HG03520 (cell line): ENCODE measurements around the gene DNAH1.

ENCODE experiments used
- ATAC-seq: cut with Tn5 transposase; IDR thresholded peaks from one replicate; pipeline ENCODE4 v1.9.1; 2021; ENCODE audit warnings: mild to moderate bottlenecking, moderate library complexity; ENCODE audit not compliant: unreplicated experiment

Gene DNAH1

GRCh38 chr3:52290596-52291507 is 25.3 kb upstream of the DNAH1 start:
- ATAC-seq = no peak

- ATAC-seq = no peak
Measured at GRCh38 chr3:52291508-52292181, 24.5 kb upstream of the DNAH1 start.

- ATAC-seq = no peak
Measured at GRCh38 chr3:52292247-52293065, 23.7 kb upstream of the DNAH1 start.

- no peak for ATAC-seq
Measured at GRCh38 chr3:52293491-52294319, 22.4 kb upstream of the DNAH1 start.

GRCh38 chr3:52294320-52295150 is 21.6 kb upstream of the DNAH1 start:
- ATAC-seq = no peak

GRCh38 chr3:52295671-52296208 is 20.4 kb upstream of the DNAH1 start:
- ATAC-seq = no peak

GRCh38 chr3:52297242-52298148 is 18.6 kb upstream of the DNAH1 start:
- no peak for ATAC-seq

- ATAC-seq = no peak
Measured at GRCh38 chr3:52298149-52299098, 17.7 kb upstream of the DNAH1 start.

- no peak for ATAC-seq
Measured at GRCh38 chr3:52299247-52299878, 16.8 kb upstream of the DNAH1 start.

- ATAC-seq = no peak
Measured at GRCh38 chr3:52299879-52300611, 16.1 kb upstream of the DNAH1 start.

GRCh38 chr3:52302426-52303145 is 13.5 kb upstream of the DNAH1 start:
- no peak for ATAC-seq

GRCh38 chr3:52303811-52304210 is 12.3 kb upstream of the DNAH1 start:
- no peak for ATAC-seq

- ATAC-seq = no peak
Measured at GRCh38 chr3:52305926-52306325, 10.2 kb upstream of the DNAH1 start.

GRCh38 chr3:52306978-52307377 is 9.1 kb upstream of the DNAH1 start:
- no peak for ATAC-seq

GRCh38 chr3:52308308-52308707 is 7.8 kb upstream of the DNAH1 start:
- ATAC-seq = no peak
